H9 (cell line): Measurements from ENCODE around the gene KAT6B. TPM values are rescaled to one million over a fixed set of nuclear protein-coding genes. Genes with fewer than 3 reads are reported as not detected.

Experiments
- DNase-seq: peaks from one replicate; pipeline ENCODE4 v3.0.0-alpha.2; 2017
- H2AFZ ChIP-seq: one replicate; pipeline ENCODE4 v1.6.1; 2013; ENCODE audit warnings: mild to moderate bottlenecking, low read length, control low read depth, moderate library complexity
- H2AK5ac ChIP-seq: 2 replicates; pipeline ENCODE4 v1.6.1; 2013; ENCODE audit warnings: low read length, control low read depth, mixed read lengths; ENCODE audit not compliant: insufficient read length
- H2BK120ac ChIP-seq: one replicate; pipeline ENCODE4 v1.6.1; 2013; ENCODE audit warnings: low read depth, mild to moderate bottlenecking, low read length, control low read depth, inconsistent platforms; ENCODE audit not compliant: poor library complexity, severe bottlenecking
- H2BK12ac ChIP-seq: 2 replicates; pipeline ENCODE4 v1.6.1; 2013; ENCODE audit warnings: low read length, control low read depth, mixed read lengths, low read depth; ENCODE audit not compliant: insufficient read length
- H2BK15ac ChIP-seq: 2 replicates; pipeline ENCODE4 v1.6.1; 2013; ENCODE audit warnings: low read depth, low read length, control low read depth
- H2BK20ac ChIP-seq: one replicate; pipeline ENCODE4 v1.6.1; 2013; ENCODE audit warnings: low read depth, mild to moderate bottlenecking, low read length, control low read depth, inconsistent platforms; ENCODE audit not compliant: poor library complexity, severe bottlenecking
- H2BK5ac ChIP-seq: 2 replicates; pipeline ENCODE4 v1.6.1; 2013; ENCODE audit warnings: low read length, control low read depth, mixed read lengths; ENCODE audit not compliant: insufficient read length
- H3K14ac ChIP-seq: 2 replicates; pipeline ENCODE4 v1.6.1; 2013; ENCODE audit warnings: low read length, control low read depth; ENCODE audit not compliant: insufficient read depth
- H3K18ac ChIP-seq: 2 replicates; pipeline ENCODE4 v1.6.1; 2013; ENCODE audit warnings: low read depth, mild to moderate bottlenecking, mixed read lengths, low read length, control low read depth; ENCODE audit not compliant: insufficient read length
- H3K23ac ChIP-seq: 2 replicates; pipeline ENCODE4 v1.6.1; 2013; ENCODE audit warnings: low read length, control low read depth, mixed read lengths, low read depth; ENCODE audit not compliant: insufficient read length
- H3K23me2 ChIP-seq: 2 replicates; pipeline ENCODE4 v1.6.1; 2013; ENCODE audit warnings: low read depth, mild to moderate bottlenecking, mixed read lengths, low read length, control low read depth; ENCODE audit not compliant: insufficient read length, poor library complexity, severe bottlenecking
- H3K27ac ChIP-seq: 2 replicates; pipeline ENCODE4 v1.5.1; 2013; ENCODE audit warnings: low read length, control low read depth, mixed read lengths, low read depth; ENCODE audit not compliant: insufficient read length
- H3K27me3 ChIP-seq: 2 replicates; pipeline ENCODE4 v1.6.1; 2013; ENCODE audit warnings: low read length, control low read depth, inconsistent platforms; ENCODE audit not compliant: insufficient read depth
- H3K4ac ChIP-seq: 2 replicates; pipeline ENCODE4 v1.6.1; 2013; ENCODE audit warnings: low read depth, mild to moderate bottlenecking, control low read depth, inconsistent platforms, low read length, moderate library complexity
- H3K4me1 ChIP-seq: 2 replicates; pipeline ENCODE4 v1.6.1; 2013; ENCODE audit warnings: low read length, control low read depth, inconsistent platforms; ENCODE audit not compliant: insufficient read depth
- H3K4me2 ChIP-seq: 2 replicates; pipeline ENCODE4 v1.6.1; 2013; ENCODE audit warnings: low read length, control low read depth, mixed read lengths; ENCODE audit not compliant: insufficient read length, insufficient read depth
- H3K56ac ChIP-seq: 2 replicates; pipeline ENCODE4 v1.6.1; 2013; ENCODE audit warnings: low read depth, mild to moderate bottlenecking, mixed read lengths, low read length, control low read depth; ENCODE audit not compliant: insufficient read length
- H3K79me1 ChIP-seq: 2 replicates; pipeline ENCODE4 v1.6.1; 2013; ENCODE audit warnings: low read depth, mild to moderate bottlenecking, moderate library complexity, low read length, control low read depth, inconsistent platforms; ENCODE audit not compliant: insufficient read depth, poor library complexity, severe bottlenecking
- H3K79me2 ChIP-seq: 2 replicates; pipeline ENCODE4 v1.6.1; 2013; ENCODE audit warnings: low read length, control low read depth, inconsistent platforms; ENCODE audit not compliant: insufficient read depth
- H3K9ac ChIP-seq: 2 replicates; pipeline ENCODE4 v1.6.1; 2013; ENCODE audit warnings: low read length, control low read depth, mixed read lengths; ENCODE audit not compliant: insufficient read length; ENCODE audit errors: extremely low read depth
- H3K9me3 ChIP-seq: one replicate; pipeline ENCODE4 v1.6.1; 2013; ENCODE audit warnings: low read depth, low read length, inconsistent platforms; ENCODE audit not compliant: control insufficient read depth
- H3T11ph ChIP-seq: one replicate; pipeline ENCODE4 v1.6.1; 2013; ENCODE audit warnings: mild to moderate bottlenecking, low read length, control low read depth, inconsistent platforms
- H4K20me1 ChIP-seq: one replicate; pipeline ENCODE4 v1.6.1; 2013; ENCODE audit not compliant: control insufficient read depth, insufficient read length, insufficient read depth
- H4K5ac ChIP-seq: 2 replicates; pipeline ENCODE4 v1.6.1; 2013; ENCODE audit warnings: low read depth, mild to moderate bottlenecking, mixed read lengths, low read length, control low read depth; ENCODE audit not compliant: insufficient read length
- H4K8ac ChIP-seq: replicated peaks from 2 replicates; pipeline ENCODE4 v1.6.1; 2013; ENCODE audit warnings: low read length, control low read depth, mixed read lengths, low read depth; ENCODE audit not compliant: insufficient read length
- H4K91ac ChIP-seq: 2 replicates; pipeline ENCODE4 v1.6.1; 2013; ENCODE audit warnings: low read depth, mild to moderate bottlenecking, moderate library complexity, mixed read lengths, low read length, control low read depth; ENCODE audit not compliant: insufficient read length
- H3K27ac Mint-ChIP-seq, 3 experiments: 2 replicates in 2 of 3; 3 replicates in 1 of 3; pipeline ENCODE4 v1.8.0; 2020 to 2021; ENCODE audit warnings: mixed read lengths in 3 of 3, mild to moderate bottlenecking in 1 of 3, moderate library complexity in 1 of 3
- H3K27me3 Mint-ChIP-seq: 2 replicates; pipeline ENCODE4 v1.8.0; 2021; ENCODE audit warnings: low read depth, mild to moderate bottlenecking, moderate library complexity, mixed read lengths
- H3K36me3 Mint-ChIP-seq, 3 experiments: 2 replicates in 2 of 3; 3 replicates in 1 of 3; pipeline ENCODE4 v1.8.0; 2020 to 2021; ENCODE audit warnings: low read depth in 3 of 3, mixed read lengths in 3 of 3; ENCODE audit not compliant: insufficient read depth in 1 of 3
- H3K4me1 Mint-ChIP-seq, 2 experiments: 2 replicates each; pipeline ENCODE4 v1.8.0; 2020; ENCODE audit warnings: mixed read lengths in 2 of 2
- H3K4me3 Mint-ChIP-seq, 2 experiments: 2 replicates in 1 of 2; 3 replicates in 1 of 2; pipeline ENCODE4 v1.8.0; 2020 to 2021; ENCODE audit warnings: mild to moderate bottlenecking in 2 of 2, mixed read lengths in 2 of 2, moderate library complexity in 1 of 2
- H3K9me3 Mint-ChIP-seq, 2 experiments: 2 replicates in 1 of 2; 3 replicates in 1 of 2; pipeline ENCODE4 v1.8.0; 2020; ENCODE audit warnings: mild to moderate bottlenecking in 2 of 2, mixed read lengths in 2 of 2, moderate library complexity in 1 of 2
- CTCF ChIP-seq: fragments of 200-600 bp; sonication (generic); conservative IDR thresholded peaks from 3 replicates; pipeline ENCODE4 v1.8.0; 2021; ENCODE audit warnings: antibody characterized with exemption, mild to moderate bottlenecking
- WGBS: extraction: QIAGEN DNeasy Blood & Tissue Kit; methylation state at CpG from one replicate; pipeline ENCODE4 v1.1.7; 2013; ENCODE audit warnings: missing lambda C conversion rate, low lambda C conversion rate, mixed read lengths; ENCODE audit not compliant: insufficient read length; ENCODE audit errors: extremely low coverage; 5-methylcytosine and 5-hydroxymethylcytosine counted together
- total RNA-seq: library from RNA; stranded (reverse); gene quantifications from 2 replicates; pipeline ENCODE4 v1.2.1, GENCODE V29; 2021

Gene KAT6B
- total RNA-seq, 1 experiment from 2014 or later: 34.2 TPM

- H3K9ac ChIP-seq: no peak overlapping the region
- H3K36me3 Mint-ChIP-seq: no peaks in the 10 kb centered on the region
- peak overlapping the region in 2 of 3 experiments; percentile 49 to 85; a peak in 2 of 7 replicates for H3K27ac Mint-ChIP-seq
- H3K79me2 ChIP-seq: no peaks in the 10 kb centered on the region; the same call in 1 of the 2 replicates
- no peaks in the 10 kb centered on the region for H3K23me2 ChIP-seq
- no peak overlapping the region for H3K27ac ChIP-seq
- no peak overlapping the region for H2AFZ ChIP-seq
- H2BK20ac ChIP-seq: no peak overlapping the region
- no peak overlapping the region for H3K23ac ChIP-seq
- no peak overlapping the region for H4K8ac ChIP-seq
- no peak overlapping the region for H3K4ac ChIP-seq
- no peaks in the 10 kb centered on the region for H3K9me3 ChIP-seq
- H3K9me3 Mint-ChIP-seq: no peaks in the 10 kb centered on the region
- H3K4me3 Mint-ChIP-seq: no peak overlapping the region
- H2BK120ac ChIP-seq: no peak overlapping the region
- peaks cover 3% of the 10 kb centered on the region; the same call in 1 of the 2 replicates for H3K4me1 ChIP-seq
- no peaks in the 10 kb centered on the region for H3K27me3 ChIP-seq
- no CpG with 5 or more reads among the region's 7 CpGs for WGBS
- H3K79me1 ChIP-seq: no peaks in the 10 kb centered on the region
- H3K18ac ChIP-seq: no peak overlapping the region
- no peak overlapping the region for H2BK12ac ChIP-seq
- H4K5ac ChIP-seq: no peak overlapping the region
- H3K27me3 Mint-ChIP-seq: no peaks in the 10 kb centered on the region
- peaks cover 30 to 35% of the 10 kb centered on the region in 2 experiments for H3K4me1 Mint-ChIP-seq
- H2BK5ac ChIP-seq: no peak overlapping the region
- no peak overlapping the region for H2BK15ac ChIP-seq
- H4K20me1 ChIP-seq: no peaks in the 10 kb centered on the region
- H3K4me2 ChIP-seq: no peak overlapping the region
- TF ChIP-seq CTCF: no peak
- no peak overlapping the region for H3K56ac ChIP-seq
- DNase-seq: no peak
- H3K14ac ChIP-seq: no peak overlapping the region
- H4K91ac ChIP-seq: no peak overlapping the region
- H3T11ph ChIP-seq: no peak overlapping the region
- H2AK5ac ChIP-seq: no peak overlapping the region
Measured at GRCh38 chr10:74862625-74863024, 36.2 kb downstream of the KAT6B start.
